ENCODE data around the gene PWP1. TPM values are rescaled to one million over a fixed set of nuclear protein-coding genes. Genes with fewer than 3 reads are reported as not detected.

The PWP1 gene
- total RNA-seq, 1 donor from 2014 or later: 39.1 TPM

- no peaks in the 10 kb centered on the region for H3K36me3 Mint-ChIP-seq (ENCODE audit: unreplicated experiment)
- H3K27ac Mint-ChIP-seq (ENCODE audit: unreplicated experiment): no peak overlapping the region
- H3K27me3 Mint-ChIP-seq (ENCODE audit: unreplicated experiment): peaks cover 7% of the 10 kb centered on the region
- no peak for TF ChIP-seq CTCF (IDR thresholded peaks at IDR 0.05)
- no peak for DNase-seq (ENCODE audit: extremely low spot score, unreplicated experiment)
- no peaks in the 10 kb centered on the region for H3K4me1 Mint-ChIP-seq (ENCODE audit: unreplicated experiment)
- H3K9me3 Mint-ChIP-seq (ENCODE audit: unreplicated experiment): no peaks in the 10 kb centered on the region
- H3K4me3 Mint-ChIP-seq (ENCODE audit: unreplicated experiment): no peak overlapping the region
These were observed 24.7 kb upstream of the PWP1 start for GRCh38 chr12:107660861-107661415.

GRCh38 chr12:107661830-107662229 lies 23.8 kb upstream of the PWP1 start:
- no peaks in the 10 kb centered on the region for H3K4me1 Mint-ChIP-seq (ENCODE audit: unreplicated experiment)
- H3K27ac Mint-ChIP-seq (ENCODE audit: unreplicated experiment): no peak overlapping the region
- H3K4me3 Mint-ChIP-seq (ENCODE audit: unreplicated experiment): no peak overlapping the region
- peaks cover 13% of the 10 kb centered on the region for H3K27me3 Mint-ChIP-seq (ENCODE audit: unreplicated experiment)
- no peaks in the 10 kb centered on the region for H3K36me3 Mint-ChIP-seq (ENCODE audit: unreplicated experiment)
- H3K9me3 Mint-ChIP-seq (ENCODE audit: unreplicated experiment): no peaks in the 10 kb centered on the region
- no peak for DNase-seq (ENCODE audit: extremely low spot score, unreplicated experiment)
- TF ChIP-seq CTCF (IDR thresholded peaks at IDR 0.05): no peak

GRCh38 chr12:107662484-107662883 lies 23.1 kb upstream of the PWP1 start:
- Mint-ChIP-seq H3K9me3 (ENCODE audit: unreplicated experiment) (no peaks in the 10 kb centered on the region), H3K4me3 (ENCODE audit: unreplicated experiment) (no peak overlapping the region), H3K36me3 (ENCODE audit: unreplicated experiment) (no peaks in the 10 kb centered on the region), H3K4me1 (ENCODE audit: unreplicated experiment) (no peaks in the 10 kb centered on the region), H3K27me3 (ENCODE audit: unreplicated experiment) (peaks cover 16% of the 10 kb centered on the region), H3K27ac (ENCODE audit: unreplicated experiment) (no peak overlapping the region)
- no peak for DNase-seq (ENCODE audit: extremely low spot score, unreplicated experiment)
- TF ChIP-seq CTCF (IDR thresholded peaks at IDR 0.05): no peak

- no peak for DNase-seq (ENCODE audit: extremely low spot score, unreplicated experiment)
- no peaks in the 10 kb centered on the region for H3K36me3 Mint-ChIP-seq (ENCODE audit: unreplicated experiment)
- no peaks in the 10 kb centered on the region for H3K4me1 Mint-ChIP-seq (ENCODE audit: unreplicated experiment)
- peaks cover 18% of the 10 kb centered on the region for H3K27me3 Mint-ChIP-seq (ENCODE audit: unreplicated experiment)
- TF ChIP-seq CTCF (IDR thresholded peaks at IDR 0.05): no peak
- H3K9me3 Mint-ChIP-seq (ENCODE audit: unreplicated experiment): no peaks in the 10 kb centered on the region
- H3K4me3 Mint-ChIP-seq (ENCODE audit: unreplicated experiment): no peak overlapping the region
- no peak overlapping the region for H3K27ac Mint-ChIP-seq (ENCODE audit: unreplicated experiment)
These were observed 22.3 kb upstream of the PWP1 start for GRCh38 chr12:107663277-107663676.

GRCh38 chr12:107666009-107666408 lies 19.6 kb upstream of the PWP1 start:
- Mint-ChIP-seq H3K4me1 (ENCODE audit: unreplicated experiment) (no peaks in the 10 kb centered on the region), H3K27ac (ENCODE audit: unreplicated experiment) (no peak overlapping the region), H3K27me3 (ENCODE audit: unreplicated experiment) (peaks cover 27% of the 10 kb centered on the region), H3K4me3 (ENCODE audit: unreplicated experiment) (no peak overlapping the region), H3K36me3 (ENCODE audit: unreplicated experiment) (no peaks in the 10 kb centered on the region), H3K9me3 (ENCODE audit: unreplicated experiment) (no peaks in the 10 kb centered on the region)
- DNase-seq (ENCODE audit: extremely low spot score, unreplicated experiment): no peak
- TF ChIP-seq CTCF (IDR thresholded peaks at IDR 0.05): no peak
